WTC11 (cell line): ENCODE measurements around the gene TOM1.

Experiments used
- TF ChIP-seq, protein P1 (sequence below): sonication (generic); formaldehyde crosslinking; IDR thresholded peaks from 2 replicates; pipeline ENCODE4 v1.8.1; 2022; ENCODE audit warnings: low read depth, mild to moderate bottlenecking, moderate library complexity, missing genetic modification reagents, borderline replicate concordance
- TF ChIP-seq, protein P2 (sequence below): fragments of 200-600 bp; IDR thresholded peaks from 2 replicates; pipeline ENCODE4 v1.8.0; 2022; ENCODE audit warnings: antibody characterized with exemption
- TF ChIP-seq, protein P3 (sequence below): sonication (generic); formaldehyde crosslinking; conservative IDR thresholded peaks from 2 replicates; pipeline ENCODE4 v1.8.1; 2022; ENCODE audit warnings: mild to moderate bottlenecking, missing genetic modification reagents

DNA sequence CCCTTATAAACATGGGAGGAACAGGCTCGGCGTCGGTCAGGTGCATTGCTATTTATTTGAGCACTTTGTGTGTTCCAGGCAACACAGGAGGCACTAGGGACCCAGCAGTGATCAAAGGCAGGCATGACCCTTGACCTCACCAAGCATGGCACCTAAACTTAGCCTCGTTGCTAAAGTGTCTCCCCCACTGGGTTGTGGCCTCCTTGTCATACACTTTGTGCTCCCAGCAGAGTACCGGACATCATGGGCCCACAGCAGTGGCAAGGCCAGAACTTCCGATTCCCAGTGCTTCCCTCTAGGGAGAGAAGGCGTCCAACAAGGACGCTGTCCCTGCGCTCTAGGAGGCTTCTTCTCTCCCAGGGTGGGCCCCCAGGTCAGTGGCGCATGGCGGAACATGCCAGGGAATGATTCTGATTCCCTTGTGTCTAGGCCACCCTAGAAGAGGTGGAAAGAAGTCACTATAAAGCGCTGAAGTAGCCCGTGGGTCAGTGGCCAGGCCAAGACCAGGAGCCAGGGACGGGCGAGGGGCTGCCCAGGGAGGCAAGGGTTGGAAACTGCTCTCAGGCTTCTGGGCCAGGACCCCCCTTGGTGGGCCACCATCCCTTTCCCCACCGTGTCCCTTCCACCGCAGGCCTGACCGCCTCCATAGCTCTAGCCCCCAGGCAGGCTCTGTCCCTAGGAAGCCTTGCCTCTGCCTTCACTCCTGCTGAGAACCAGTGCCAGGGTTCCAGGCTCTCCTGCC is 19.7 kb downstream of the TOM1 start:
- TF ChIP-seq, protein P1, sequence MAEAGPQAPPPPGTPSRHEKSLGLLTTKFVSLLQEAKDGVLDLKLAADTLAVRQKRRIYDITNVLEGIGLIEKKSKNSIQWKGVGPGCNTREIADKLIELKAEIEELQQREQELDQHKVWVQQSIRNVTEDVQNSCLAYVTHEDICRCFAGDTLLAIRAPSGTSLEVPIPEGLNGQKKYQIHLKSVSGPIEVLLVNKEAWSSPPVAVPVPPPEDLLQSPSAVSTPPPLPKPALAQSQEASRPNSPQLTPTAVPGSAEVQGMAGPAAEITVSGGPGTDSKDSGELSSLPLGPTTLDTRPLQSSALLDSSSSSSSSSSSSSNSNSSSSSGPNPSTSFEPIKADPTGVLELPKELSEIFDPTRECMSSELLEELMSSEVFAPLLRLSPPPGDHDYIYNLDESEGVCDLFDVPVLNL (CRISPR knock-in tag), result no peak
- TF ChIP-seq, protein P2, sequence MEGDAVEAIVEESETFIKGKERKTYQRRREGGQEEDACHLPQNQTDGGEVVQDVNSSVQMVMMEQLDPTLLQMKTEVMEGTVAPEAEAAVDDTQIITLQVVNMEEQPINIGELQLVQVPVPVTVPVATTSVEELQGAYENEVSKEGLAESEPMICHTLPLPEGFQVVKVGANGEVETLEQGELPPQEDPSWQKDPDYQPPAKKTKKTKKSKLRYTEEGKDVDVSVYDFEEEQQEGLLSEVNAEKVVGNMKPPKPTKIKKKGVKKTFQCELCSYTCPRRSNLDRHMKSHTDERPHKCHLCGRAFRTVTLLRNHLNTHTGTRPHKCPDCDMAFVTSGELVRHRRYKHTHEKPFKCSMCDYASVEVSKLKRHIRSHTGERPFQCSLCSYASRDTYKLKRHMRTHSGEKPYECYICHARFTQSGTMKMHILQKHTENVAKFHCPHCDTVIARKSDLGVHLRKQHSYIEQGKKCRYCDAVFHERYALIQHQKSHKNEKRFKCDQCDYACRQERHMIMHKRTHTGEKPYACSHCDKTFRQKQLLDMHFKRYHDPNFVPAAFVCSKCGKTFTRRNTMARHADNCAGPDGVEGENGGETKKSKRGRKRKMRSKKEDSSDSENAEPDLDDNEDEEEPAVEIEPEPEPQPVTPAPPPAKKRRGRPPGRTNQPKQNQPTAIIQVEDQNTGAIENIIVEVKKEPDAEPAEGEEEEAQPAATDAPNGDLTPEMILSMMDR, result no peak
- TF ChIP-seq, protein P3, sequence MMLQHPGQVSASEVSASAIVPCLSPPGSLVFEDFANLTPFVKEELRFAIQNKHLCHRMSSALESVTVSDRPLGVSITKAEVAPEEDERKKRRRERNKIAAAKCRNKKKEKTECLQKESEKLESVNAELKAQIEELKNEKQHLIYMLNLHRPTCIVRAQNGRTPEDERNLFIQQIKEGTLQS (CRISPR knock-in tag), result no peak
